ENCODE results near the gene ECT2L. TPM values are rescaled to one million over a fixed set of nuclear protein-coding genes. Genes with fewer than 3 reads are reported as not detected.

Gene ECT2L
- total RNA-seq, 1 experiment from 2014 or later = not detected

- ChIA-PET CTCF (no interaction called here), RAD21 (ENCODE audit: low non-redundant PET in 1 of 2, low total read pairs in 2 of 2, uncharacterized antibody in 2 of 2, unreplicated experiment in 2 of 2) (no interaction called here), POLR2A (no interaction called here)
- intact Hi-C loops (cut with micrococcal nuclease) = no loop called here
- BruUV-seq (replicated peaks) = no TSS peak
- TF ChIP-seq FOSL1 (IDR thresholded peaks at IDR 0.05; ENCODE audit: low read depth) (no peak), EZH2phosphoT487 (IDR thresholded peaks at IDR 0.05; ENCODE audit: borderline replicate concordance) (no peak), ZFX (IDR thresholded peaks at IDR 0.05) (no peak), ZNF274 (IDR thresholded peaks at IDR 0.05; ENCODE audit: low read depth, low read length) (no peak), TCF7L2 (IDR thresholded peaks at IDR 0.05; ENCODE audit: borderline replicate concordance, extremely low read depth, insufficient read depth, insufficient read length) (no peak), CTCF (IDR thresholded peaks at IDR 0.05 in 2 of 3, conservative IDR thresholded peaks at IDR 0.05 in 1 of 3; ENCODE audit: borderline replicate concordance in 1 of 3, insufficient read depth in 1 of 3, low read depth in 2 of 3, low read length in 2 of 3) (no peak), ZBTB33 (IDR thresholded peaks at IDR 0.05; ENCODE audit: extremely low read depth, insufficient replicate concordance, low read length) (no peak), EGR1 (IDR thresholded peaks at IDR 0.05; ENCODE audit: low read depth) (no peak), REST (IDR thresholded peaks at IDR 0.05; ENCODE audit: low read depth) (no peak), ELF1 (IDR thresholded peaks at IDR 0.05; ENCODE audit: borderline replicate concordance, low read depth) (no peak), CEBPB (IDR thresholded peaks at IDR 0.05; ENCODE audit: low read depth) (no peak), EZH2 (IDR thresholded peaks at IDR 0.05) (no peak), SIN3A (IDR thresholded peaks at IDR 0.05; ENCODE audit: low read depth) (no peak), POLR2AphosphoS5 (IDR thresholded peaks at IDR 0.05; ENCODE audit: low read depth, low read length) (no peak), MAX (IDR thresholded peaks at IDR 0.05) (no peak), POLR2A (IDR thresholded peaks at IDR 0.05; ENCODE audit: borderline replicate concordance, extremely low read depth, insufficient read depth, insufficient read length) (no peak), SP1 (IDR thresholded peaks at IDR 0.05; ENCODE audit: low read depth) (no peak), CBX3 (IDR thresholded peaks at IDR 0.05; ENCODE audit: low read depth) (no peak), YY1 (IDR thresholded peaks at IDR 0.05; ENCODE audit: extremely low read depth, insufficient replicate concordance, low read depth, low read length) (no peak), JUND (IDR thresholded peaks at IDR 0.05) (no peak)
- no peak overlapping the region for H2AFZ ChIP-seq (ENCODE audit: low read depth, low read length, poor library complexity, severe bottlenecking)
- no peak overlapping the region for H3K4me3 ChIP-seq (replicated peaks in 1 of 2; ENCODE audit: low read depth in 1 of 2, low read length in 2 of 2)
- H3K9me2 ChIP-seq (ENCODE audit: insufficient read depth) = no peaks in the 10 kb centered on the region
- no peak for ATAC-seq
- no peaks in the 10 kb centered on the region for H3K27me3 ChIP-seq (ENCODE audit: insufficient read depth, low read length)
- H3K4me1 ChIP-seq (ENCODE audit: control insufficient read depth in 1 of 2, insufficient read depth in 2 of 2, low read length in 2 of 2) = no peaks in the 10 kb centered on the region
- no peak overlapping the region for H3K27ac ChIP-seq (ENCODE audit: low read depth, low read length)
- no peaks in the 10 kb centered on the region for H3K79me2 ChIP-seq (ENCODE audit: insufficient read depth, low read length)
- no peaks in the 10 kb centered on the region for H3K36me3 ChIP-seq (ENCODE audit: control insufficient read depth in 1 of 2, insufficient read depth in 2 of 2, low read length in 2 of 2)
- H3K9me3 ChIP-seq (ENCODE audit: control insufficient read depth in 1 of 2, insufficient read depth in 1 of 2, low read depth in 1 of 2, low read length in 2 of 2) = no peaks in the 10 kb centered on the region
- no peak for DNase-seq (ENCODE audit: low read depth, low spot score)
- H3K9ac ChIP-seq (ENCODE audit: low read length) = no peak overlapping the region
- H4K20me1 ChIP-seq (ENCODE audit: insufficient read depth) = no peaks in the 10 kb centered on the region
- no peak overlapping the region for H3K4me2 ChIP-seq (ENCODE audit: low read length)
Measured at GRCh38 chr6:138833816-138834539, 38.1 kb downstream of the ECT2L start.
